PFSK-1 (cell line): ENCODE results near the gene RLN3.

Experiments
- POLR2AphosphoS5 ChIP-seq: IDR thresholded peaks from 2 replicates; pipeline ENCODE4 v1.6.1; 2012; ENCODE audit warnings: low read depth, mild to moderate bottlenecking, control low read depth, low read length, moderate library complexity
- SIN3A ChIP-seq: IDR thresholded peaks from 2 replicates; pipeline ENCODE4 v1.6.1; 2012; ENCODE audit warnings: mild to moderate bottlenecking, low read length, moderate library complexity, borderline replicate concordance; ENCODE audit not compliant: insufficient read depth

DNA sequence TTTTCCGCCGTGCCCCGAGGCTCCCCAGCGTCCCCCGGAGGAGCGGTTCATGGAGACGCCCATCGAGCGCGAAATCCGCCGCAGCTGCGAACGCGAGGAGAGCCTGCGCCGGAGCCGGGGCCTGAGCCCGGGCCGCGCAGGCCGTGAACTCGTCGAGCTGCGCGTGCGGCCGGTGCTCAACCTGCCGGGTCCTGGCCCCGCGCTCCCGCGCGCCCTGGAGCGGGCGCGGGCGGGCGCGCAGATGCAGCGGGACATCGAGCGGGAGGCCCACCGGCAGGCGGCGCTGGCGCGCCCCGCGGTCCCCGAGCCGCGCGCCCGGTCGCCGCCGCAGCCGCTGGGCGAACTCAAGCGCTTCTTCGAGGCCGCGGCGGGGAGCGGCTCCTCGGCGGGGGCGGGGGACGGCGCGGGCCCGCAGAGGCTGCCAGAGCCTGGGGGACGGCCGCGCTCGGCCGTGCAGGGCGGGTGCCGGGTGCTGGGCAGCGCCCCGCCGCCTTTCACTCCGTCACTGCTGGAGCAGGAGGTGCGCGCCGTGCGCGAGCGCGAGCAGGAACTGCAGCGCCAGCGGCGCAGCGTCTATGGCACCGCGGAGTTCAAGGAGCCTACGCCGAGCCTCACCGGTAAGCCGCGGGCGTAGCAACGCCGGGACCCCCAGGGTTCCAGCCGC is 45.4 kb downstream of the RLN3 start:
- TF ChIP-seq SIN3A: no peak
- no peak for TF ChIP-seq POLR2AphosphoS5
